RWPE2 (cell line): ENCODE results near the gene VDR.

Experiments
- ATAC-seq: fragments of 200-7000 bp; cut with Tn5 transposase; 3 replicates; pipeline ENCODE4 v1.9.1; 2021; ENCODE audit warnings: low read depth
- DNase-seq: peaks from one replicate; pipeline ENCODE4 v3.0.0-alpha.2; 2020; ENCODE audit warnings: low spot score
- H3K27ac ChIP-seq: fragments of 450-650 bp; 2 replicates; pipeline ENCODE4 v1.5.1; 2017; ENCODE audit warnings: mild to moderate bottlenecking; ENCODE audit not compliant: poor library complexity, severe bottlenecking
- H3K27me3 ChIP-seq: fragments of 250-450 bp; sonication (Bioruptor Pico); 2 replicates; pipeline ENCODE4 v1.5.1; 2021; ENCODE audit warnings: mild to moderate bottlenecking, moderate library complexity; ENCODE audit not compliant: insufficient read depth, poor library complexity, severe bottlenecking
- H3K36me3 ChIP-seq: fragments of 250-450 bp; sonication (Bioruptor Pico); 2 replicates; pipeline ENCODE4 v1.5.1; 2020; ENCODE audit warnings: low read depth, mild to moderate bottlenecking, moderate library complexity
- H3K4me1 ChIP-seq: fragments of 250-450 bp; sonication (Bioruptor Pico); 2 replicates; pipeline ENCODE4 v1.5.1; 2021; ENCODE audit warnings: mild to moderate bottlenecking, moderate library complexity; ENCODE audit not compliant: insufficient read depth, poor library complexity, severe bottlenecking
- H3K4me3 ChIP-seq: fragments of 250-450 bp; sonication (Bioruptor Pico); 2 replicates; pipeline ENCODE4 v1.5.1; 2021; ENCODE audit warnings: mild to moderate bottlenecking, moderate library complexity; ENCODE audit not compliant: severe bottlenecking
- H3K9me3 ChIP-seq: fragments of 250-450 bp; sonication (Bioruptor Pico); 2 replicates; pipeline ENCODE4 v1.5.1; 2021; ENCODE audit warnings: mild to moderate bottlenecking, moderate library complexity; ENCODE audit not compliant: severe bottlenecking
- CTCF ChIP-seq: fragments of 450-650 bp; IDR thresholded peaks from one replicate; pipeline ENCODE4 v1.5.1; 2017; ENCODE audit warnings: mild to moderate bottlenecking, moderate library complexity; ENCODE audit not compliant: poor library complexity, severe bottlenecking

VDR gene

GRCh38 chr12:47943623-47944340 is 39.0 kb upstream of the VDR start:
- ATAC-seq: no peak
- H3K36me3 ChIP-seq: no peaks in the 10 kb centered on the region
- no peaks in the 10 kb centered on the region for H3K27me3 ChIP-seq
- H3K4me3 ChIP-seq: no peak overlapping the region
- H3K27ac ChIP-seq: no peak overlapping the region
- TF ChIP-seq CTCF: no peak
- no peaks in the 10 kb centered on the region for H3K9me3 ChIP-seq
- DNase-seq: no peak
- peaks cover 18% of the 10 kb centered on the region for H3K4me1 ChIP-seq

- no peaks in the 10 kb centered on the region for H3K36me3 ChIP-seq
- DNase-seq: no peak
- no peaks in the 10 kb centered on the region for H3K9me3 ChIP-seq
- H3K27me3 ChIP-seq: no peaks in the 10 kb centered on the region
- TF ChIP-seq CTCF: no peak
- H3K4me3 ChIP-seq: no peak overlapping the region
- H3K4me1 ChIP-seq: peaks cover 18% of the 10 kb centered on the region
- H3K27ac ChIP-seq: no peak overlapping the region
- no peak for ATAC-seq
These were observed 37.9 kb upstream of the VDR start for GRCh38 chr12:47942614-47943225.

GRCh38 chr12:47941871-47942613 is 37.2 kb upstream of the VDR start:
- Histone ChIP-seq H3K27ac (no peak overlapping the region), H3K4me3 (no peak overlapping the region), H3K36me3 (no peaks in the 10 kb centered on the region), H3K4me1 (peaks cover 17% of the 10 kb centered on the region), H3K27me3 (no peaks in the 10 kb centered on the region), H3K9me3 (no peaks in the 10 kb centered on the region)
- ATAC-seq: no peak
- DNase-seq: no peak
- no peak for TF ChIP-seq CTCF

- Histone ChIP-seq H3K4me3 (no peak overlapping the region), H3K27me3 (no peaks in the 10 kb centered on the region), H3K9me3 (no peaks in the 10 kb centered on the region), H3K4me1 (peaks cover 11% of the 10 kb centered on the region), H3K36me3 (no peaks in the 10 kb centered on the region), H3K27ac (no peak overlapping the region)
- no peak for DNase-seq
- TF ChIP-seq CTCF: no peak
- ATAC-seq: no peak
These were observed 36.6 kb upstream of the VDR start for GRCh38 chr12:47941475-47941780.
